Stomach (tissue), 4 donors: Measurements from ENCODE around the gene IRF2.

ENCODE experiments used
- CTCF ChIP-seq, 7 experiments: fragments of 450-650 bp in 4 of 7; fragments of 200-600 bp in 3 of 7; sonication (generic) in 3 of 7; IDR thresholded peaks; one replicate each; pipeline ENCODE4 v1.5.1; 2016 to 2019; ENCODE audit warnings: antibody characterized with exemption in 7 of 7, control low read depth in 2 of 7, mild to moderate bottlenecking in 1 of 7
- EP300 ChIP-seq: sonication (generic); formaldehyde crosslinking; IDR thresholded peaks from one replicate; pipeline ENCODE4 v1.6.1; 2017; ENCODE audit warnings: antibody characterized with exemption
- POLR2A ChIP-seq, 4 donors: fragments of 450-650 bp; IDR thresholded peaks; one replicate each; pipeline ENCODE4 v1.6.1; 2016; ENCODE audit warnings: antibody characterized with exemption in 4 of 4, control low read depth in 2 of 4, mild to moderate bottlenecking in 1 of 4, moderate library complexity in 1 of 4
- POLR2AphosphoS5 ChIP-seq, 3 donors: sonication (generic); formaldehyde crosslinking; IDR thresholded peaks; one replicate each; pipeline ENCODE4 v1.6.1; 2016; ENCODE audit warnings: antibody characterized with exemption in 3 of 3

GRCh38 chr4:184487503-184487902 is 13.2 kb upstream of the IRF2 start:
- TF ChIP-seq CTCF (IDR thresholded peaks at IDR 0.05) (no peak), POLR2AphosphoS5 (IDR thresholded peaks at IDR 0.05) (no peak), POLR2A (IDR thresholded peaks at IDR 0.05) (no peak), EP300 (no peak)
